Umbilical cord (tissue), 2 donors: ENCODE measurements around the gene D2HGDH. TPM values are rescaled to one million over a fixed set of nuclear protein-coding genes. Genes with fewer than 3 reads are reported as not detected.

Experiments
- DNase-seq: peaks from one replicate; pipeline ENCODE4 v3.0.0-alpha.2; 2015; ENCODE audit warnings: low spot score
- total RNA-seq: library from RNA; depleted of rRNA; stranded (reverse); fragments of >200 nt; gene quantifications from one replicate; pipeline ENCODE4 v1.2.3, GENCODE V29; 2014; ENCODE audit warnings: low replicate concordance; ENCODE audit not compliant: insufficient read depth

Gene D2HGDH
- 8.4 TPM for total RNA-seq

DNA sequence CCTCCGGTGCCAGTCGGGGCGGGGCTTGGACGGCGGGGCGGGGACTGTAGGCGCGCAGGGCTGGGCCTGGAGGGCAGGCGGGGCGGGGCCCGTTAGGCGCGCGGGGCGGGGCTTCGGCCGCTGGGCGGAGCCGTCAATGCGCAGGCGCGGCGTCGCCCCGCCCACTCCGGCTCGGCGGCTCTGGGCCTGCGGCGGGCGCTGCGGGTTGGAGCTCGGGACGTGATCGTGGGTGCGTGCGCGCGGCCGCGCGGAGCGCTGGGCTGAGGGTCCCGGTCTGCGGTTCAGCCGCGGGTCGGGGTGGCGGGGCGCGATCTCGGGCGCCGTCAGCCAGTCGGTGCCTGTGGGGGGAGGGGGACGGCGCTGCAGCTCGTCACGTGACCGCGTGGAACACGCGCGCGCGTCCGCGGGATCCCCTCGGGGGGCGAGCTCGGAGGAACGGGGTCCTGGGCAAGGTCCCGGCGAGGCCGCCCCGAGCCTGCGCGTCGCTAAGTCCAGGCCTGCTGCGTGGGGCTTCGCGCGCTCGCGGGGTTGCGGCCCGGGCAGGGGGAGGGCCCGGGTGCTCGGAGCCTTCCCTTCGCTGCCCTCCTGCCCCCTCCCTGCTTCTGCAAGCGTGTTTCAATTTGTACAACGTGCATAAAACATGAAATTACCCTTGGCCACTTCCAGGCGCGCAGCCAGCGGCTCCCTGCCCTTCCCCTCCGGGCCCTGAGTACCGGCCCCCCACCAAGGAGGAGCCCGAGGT lies at the start of gene D2HGDH:
Gene D2HGDH, plus strand, starts transcription at position 164 of the 742 bp plus-strand sequence. CDS start 595 bp downstream, outside the sequence.
- peak; percentile 92 for DNase-seq

GRCh38 chr2:241686324-241686649 lies 48.1 kb upstream of the D2HGDH start:
- DNase-seq, result no peak

DNA sequence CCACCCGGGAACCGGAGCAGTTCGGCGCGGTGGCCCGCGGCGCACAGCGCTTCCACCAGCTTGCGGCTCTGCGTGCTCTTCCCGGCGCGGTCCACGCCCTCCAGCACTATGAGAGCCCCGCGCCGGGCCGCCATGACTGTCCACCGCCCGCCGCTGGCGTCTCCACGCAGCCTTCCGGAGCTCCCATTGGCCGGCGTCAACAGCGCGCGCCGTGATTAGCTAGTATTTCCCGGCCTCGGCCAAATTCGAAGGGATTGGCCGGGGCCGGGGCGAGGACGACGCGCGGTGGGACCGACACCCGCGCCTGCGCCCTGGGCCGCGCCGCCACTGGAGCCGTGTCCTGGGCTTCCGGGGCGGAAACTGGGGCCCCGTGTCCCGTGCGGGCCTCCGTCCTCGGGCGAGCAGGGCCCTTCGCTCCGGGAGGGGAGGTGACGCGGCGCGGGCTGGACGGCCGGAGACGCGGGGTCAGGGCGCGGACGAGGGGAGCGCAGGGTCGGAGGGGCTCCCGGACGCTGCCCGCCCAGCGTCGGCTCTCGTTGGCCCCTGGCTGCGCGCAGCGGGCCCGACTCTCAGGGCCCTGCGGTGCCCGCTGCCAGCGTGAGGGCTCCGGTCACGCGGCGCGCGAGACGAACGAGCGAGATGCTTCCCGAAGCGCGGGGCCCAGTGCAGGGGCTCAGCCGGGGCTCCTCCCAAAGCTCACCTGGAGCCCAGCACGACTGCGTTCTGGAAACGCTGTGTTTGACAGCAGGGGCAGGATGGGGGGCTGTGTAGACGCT lies 47.6 kb upstream of the D2HGDH start, which contains the start of gene DTYMK:
Gene DTYMK, minus strand, starts transcription at position 166 of the 776 bp plus-strand sequence. Its CDS starts 32 bp downstream, at position 134.
- peak; percentile 99 for DNase-seq

DNA sequence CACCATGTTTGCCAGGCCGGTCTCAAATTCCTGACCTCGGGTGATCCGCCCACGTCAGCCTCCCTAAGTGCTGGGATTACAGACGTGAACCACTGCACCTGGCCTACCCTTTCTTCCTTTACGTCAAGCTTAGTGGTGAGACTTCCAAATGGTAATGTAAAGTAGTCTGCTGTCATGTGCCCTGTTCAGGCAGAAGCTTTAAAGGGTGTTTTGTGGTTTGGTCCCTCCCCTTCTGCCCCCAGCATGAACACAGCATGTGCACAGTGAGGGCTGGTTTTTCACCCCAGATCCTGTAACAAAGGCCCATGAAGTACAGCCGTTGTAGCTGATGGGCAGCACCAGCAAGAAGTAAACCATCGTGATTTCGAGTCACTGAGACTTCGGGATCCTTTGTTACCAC lies 45.1 kb upstream of the D2HGDH start:
- no peak for DNase-seq

GRCh38 chr2:241690202-241690717 lies 44.2 kb upstream of the D2HGDH start:
- no peak for DNase-seq

DNA sequence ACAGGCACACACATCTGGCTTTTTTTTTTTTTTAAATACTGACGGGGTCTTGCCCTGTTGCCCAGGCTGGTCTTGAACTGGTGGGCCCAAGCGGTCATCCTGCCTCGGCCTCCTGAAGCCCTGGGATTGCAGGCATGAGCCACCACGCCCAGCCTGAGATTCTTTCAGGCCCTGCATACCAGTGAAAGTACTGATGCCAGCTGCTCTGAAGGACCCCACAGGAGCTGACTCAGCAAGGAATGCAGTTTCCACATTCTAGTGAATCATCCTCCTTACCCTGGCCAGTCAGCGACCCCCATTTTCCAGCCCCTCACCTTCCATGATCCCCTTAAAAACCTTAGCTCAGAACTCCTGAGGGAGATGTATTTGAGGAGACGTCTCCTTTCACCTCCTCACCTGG lies 42.0 kb upstream of the D2HGDH start:
- peak; percentile 23 for DNase-seq

DNA sequence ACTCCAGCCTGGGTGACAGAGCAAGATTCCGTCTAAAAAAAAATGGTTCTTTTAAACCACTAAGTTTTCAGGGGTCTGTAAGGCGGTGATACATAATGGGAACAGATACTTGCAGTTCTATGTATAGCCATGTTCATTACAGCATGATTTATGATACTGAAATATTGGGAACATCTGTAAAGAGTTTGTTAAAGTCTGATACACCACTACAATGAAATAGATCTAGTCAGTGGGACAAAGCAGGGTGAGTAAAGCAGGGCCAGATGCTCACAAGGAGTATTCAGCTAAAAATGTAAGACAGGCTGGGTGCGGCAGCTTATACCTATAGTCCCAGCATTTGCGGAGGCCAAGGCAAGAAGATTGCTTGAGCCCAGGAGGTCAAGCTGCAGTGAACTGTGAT lies 38.8 kb upstream of the D2HGDH start:
- DNase-seq, result no peak

DNA sequence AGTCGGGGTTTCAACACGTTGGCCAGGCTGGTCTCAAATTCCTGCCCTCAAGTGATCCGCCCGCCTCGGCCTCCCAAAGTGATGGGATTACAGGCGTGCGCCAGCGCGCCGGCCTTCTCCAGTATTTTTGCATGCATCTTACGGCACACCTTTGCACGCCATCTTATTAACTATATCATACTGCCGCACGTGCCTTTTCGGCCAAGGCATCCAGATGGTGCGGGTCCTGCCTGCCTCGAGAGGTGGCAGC lies 33.4 kb upstream of the D2HGDH start:
- DNase-seq, result no peak

DNA sequence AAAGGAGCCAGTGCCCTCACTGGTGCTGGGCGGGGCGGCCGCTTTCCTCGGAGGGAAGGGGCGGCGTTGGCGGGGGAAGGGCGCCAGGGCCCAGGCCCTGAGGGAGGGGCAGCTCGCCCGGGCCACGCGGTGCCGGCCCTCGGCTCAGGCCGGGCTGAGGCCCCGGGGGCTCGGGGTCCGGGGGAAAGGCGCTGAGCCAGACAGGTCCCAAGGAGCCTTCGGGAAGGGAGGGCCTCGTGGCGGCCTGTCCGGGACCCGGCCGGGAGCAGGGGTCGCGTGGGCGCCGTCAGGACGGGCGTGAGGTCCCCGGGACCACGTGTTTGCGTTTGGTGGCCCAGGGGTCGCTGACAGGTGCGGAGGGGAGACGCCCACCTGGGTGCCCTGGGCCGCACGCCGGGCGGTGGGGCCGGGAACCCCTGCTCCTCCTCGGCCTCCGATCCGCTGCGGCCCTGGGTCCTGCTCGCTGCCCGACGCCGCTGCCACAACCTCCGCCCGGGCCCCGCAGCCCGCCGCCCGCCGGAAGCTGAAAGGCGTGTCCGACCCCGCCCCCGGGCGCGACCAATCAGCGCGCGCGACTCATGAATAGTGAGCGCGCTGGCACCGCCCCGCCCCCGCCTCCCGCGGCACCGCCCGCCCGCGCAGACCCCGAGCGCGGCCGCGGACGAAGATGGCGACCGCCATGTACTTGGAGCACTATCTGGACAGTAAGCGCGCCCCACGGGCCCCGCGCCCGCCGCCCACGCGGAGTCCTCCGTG lies 32.9 kb upstream of the D2HGDH start, which contains the start of gene ING5:
Gene ING5, plus strand, starts transcription at position 641 of the 756 bp plus-strand sequence. Its CDS starts 27 bp downstream, at position 668.
- DNase-seq, result peak; percentile 94

- DNase-seq, result peak; percentile 84
These were observed 32.0 kb upstream of the D2HGDH start for GRCh38 chr2:241702155-241703031.

- DNase-seq, result peak; percentile 27
These were observed 31.3 kb upstream of the D2HGDH start for GRCh38 chr2:241703032-241703604.

DNA sequence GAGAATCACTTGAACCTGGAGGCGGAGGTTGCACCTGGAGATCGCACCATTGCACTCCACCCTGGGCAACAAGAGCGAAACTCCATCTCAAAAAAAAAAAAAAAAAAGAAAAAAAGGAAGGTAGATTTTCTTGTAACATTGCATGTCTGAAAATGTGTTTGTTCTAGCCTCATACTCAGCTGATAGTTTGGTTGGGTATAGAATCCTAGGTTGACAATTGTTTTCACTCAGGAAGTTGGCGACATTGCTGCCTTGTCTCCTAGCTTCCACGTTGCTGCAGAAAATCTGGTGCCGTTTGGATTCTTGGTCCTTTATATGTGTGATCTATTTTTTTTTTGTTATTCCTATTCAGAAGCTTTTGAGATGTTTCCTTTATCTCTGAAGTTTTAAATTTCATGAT lies 27.9 kb upstream of the D2HGDH start:
- no peak for DNase-seq

DNA sequence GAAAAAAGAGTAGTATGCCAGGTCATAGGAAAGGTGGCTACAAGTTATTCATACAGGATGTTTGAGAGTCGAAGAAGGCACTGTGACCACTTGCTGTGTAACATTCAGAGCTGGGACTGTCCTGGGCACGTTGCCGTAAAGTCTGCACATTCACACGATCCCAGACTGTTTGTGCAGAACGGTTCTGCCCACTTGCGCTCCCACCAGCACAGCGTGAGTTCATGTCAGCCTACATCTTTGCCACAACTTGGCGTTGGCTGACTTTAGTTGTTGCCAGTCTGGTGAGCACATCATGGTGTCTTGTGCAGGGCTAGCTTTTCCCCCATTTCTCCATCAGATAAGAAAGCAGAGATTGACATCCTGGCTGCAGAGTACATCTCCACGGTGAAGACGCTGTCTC lies 25.6 kb upstream of the D2HGDH start:
- no peak for DNase-seq

DNA sequence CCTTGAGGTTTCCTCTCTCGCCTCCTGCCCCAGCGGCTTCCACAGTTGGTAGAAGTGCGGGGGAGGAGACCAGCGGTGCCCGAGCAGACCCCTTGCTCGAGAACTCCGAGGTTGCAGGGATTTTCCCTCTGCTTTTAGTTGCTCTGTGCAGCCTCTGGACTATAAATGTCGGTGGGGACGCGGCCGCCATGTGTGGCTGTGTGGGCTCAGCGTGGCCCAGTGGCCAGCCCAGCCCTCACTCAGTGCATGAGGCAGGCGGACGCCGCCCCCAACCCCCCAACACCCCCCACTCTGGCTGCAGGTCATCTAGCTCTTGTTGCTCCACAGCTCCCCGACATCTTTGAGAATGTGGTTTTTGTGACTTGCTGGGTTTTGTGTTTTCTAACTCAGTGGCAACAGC lies 15.3 kb upstream of the D2HGDH start:
- no peak for DNase-seq

GRCh38 chr2:241720099-241720498 lies 14.3 kb upstream of the D2HGDH start:
- no peak for DNase-seq

DNA sequence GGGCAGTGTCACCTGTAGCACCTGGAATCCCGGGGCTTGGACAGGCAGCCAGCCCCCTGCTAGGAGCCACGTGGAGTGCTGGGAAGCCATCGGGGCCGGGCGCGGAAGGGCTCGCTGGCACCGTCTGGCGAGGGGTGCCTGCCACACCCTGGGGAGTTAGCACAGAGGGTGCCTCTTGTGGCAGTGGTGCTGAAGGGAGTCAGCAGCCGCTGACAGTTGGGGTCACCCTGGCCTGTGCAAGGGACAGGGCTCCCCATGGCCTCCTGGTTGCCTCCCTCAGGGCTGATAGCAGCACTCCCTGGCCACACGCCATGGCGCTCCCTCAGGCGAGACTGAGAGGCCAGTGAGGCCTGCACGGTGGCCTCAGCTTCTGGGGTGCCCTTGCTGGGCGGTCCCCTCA lies 13.9 kb upstream of the D2HGDH start:
- no peak for DNase-seq

DNA sequence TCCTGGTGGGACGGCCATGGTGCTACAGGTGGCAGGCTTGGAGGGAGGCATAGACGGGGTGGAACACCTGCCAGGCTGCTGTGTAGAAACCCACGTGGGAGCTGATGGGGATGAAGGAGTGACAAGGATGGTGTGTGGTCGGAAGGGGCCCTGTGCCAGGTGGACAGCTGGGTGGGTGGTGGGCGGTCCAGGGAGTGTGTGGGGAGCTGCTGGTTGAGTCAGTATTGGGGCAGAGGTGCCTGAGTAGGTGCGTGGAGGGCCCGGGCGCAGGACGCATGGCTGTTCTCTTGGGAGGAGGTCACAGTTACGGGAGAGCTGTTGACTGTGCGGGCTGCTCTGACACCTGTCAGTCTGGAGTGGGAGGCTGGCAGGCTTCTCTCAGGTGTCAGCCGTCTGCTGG lies 12.6 kb upstream of the D2HGDH start:
- DNase-seq, result no peak

GRCh38 chr2:241722896-241723454 lies 11.5 kb upstream of the D2HGDH start:
- DNase-seq, result no peak

DNA sequence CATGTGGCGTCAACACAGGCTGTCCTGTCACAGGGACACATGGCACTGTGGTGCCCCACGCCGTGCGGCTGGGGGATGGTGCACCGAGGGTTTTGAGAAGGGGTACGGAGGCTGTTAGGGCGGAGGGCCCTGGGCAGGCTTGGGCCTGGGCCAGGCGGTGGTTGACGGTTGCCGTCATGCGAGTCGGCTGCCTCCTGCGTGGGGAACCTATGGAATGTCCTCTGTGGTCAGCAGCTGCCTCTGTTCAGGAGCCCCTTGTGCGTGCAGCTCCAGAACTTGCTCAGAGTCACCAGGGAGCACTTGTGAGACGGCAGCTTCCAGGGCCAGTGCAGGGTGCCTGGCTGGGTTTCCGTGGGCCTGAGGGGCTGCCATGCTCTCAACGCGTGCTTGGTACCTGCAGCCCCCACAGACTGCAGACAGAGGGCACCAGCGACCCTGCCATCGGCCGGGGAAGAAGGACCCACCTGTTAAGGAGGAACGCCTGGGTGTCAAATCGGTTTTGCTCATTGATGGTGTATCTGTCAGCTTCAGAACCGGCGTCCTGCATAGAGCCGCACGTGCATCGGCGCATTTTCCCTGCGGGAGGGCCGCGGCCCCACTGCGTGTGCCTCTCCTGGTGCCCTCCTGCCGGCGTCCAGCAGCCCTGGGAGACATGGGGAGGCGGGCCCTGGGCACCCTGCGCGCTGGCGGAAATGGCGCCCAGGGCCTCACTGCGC lies 10.0 kb upstream of the D2HGDH start:
- DNase-seq, result no peak
